NCI-H1092 (cell line): Measurements from ENCODE around the gene IFNA16.
A peak's percentile ranks its signal among the peaks of the same experiment; 100 is the strongest.
"Not testable (repeated sequence)": the region's sequence is repeated elsewhere in the genome, so short reads cannot be mapped to it uniquely, and the experiment has no call there.

Experiments used
- DNase-seq: peaks from one replicate; lab custom pipeline; 2025; lab: John Stamatoyannopoulos, UW

IFNA16 gene

GRCh38 chr9:21194867-21195776 is 22.0 kb downstream of the IFNA16 start:
- DNase-seq: peak; percentile 1

DNA sequence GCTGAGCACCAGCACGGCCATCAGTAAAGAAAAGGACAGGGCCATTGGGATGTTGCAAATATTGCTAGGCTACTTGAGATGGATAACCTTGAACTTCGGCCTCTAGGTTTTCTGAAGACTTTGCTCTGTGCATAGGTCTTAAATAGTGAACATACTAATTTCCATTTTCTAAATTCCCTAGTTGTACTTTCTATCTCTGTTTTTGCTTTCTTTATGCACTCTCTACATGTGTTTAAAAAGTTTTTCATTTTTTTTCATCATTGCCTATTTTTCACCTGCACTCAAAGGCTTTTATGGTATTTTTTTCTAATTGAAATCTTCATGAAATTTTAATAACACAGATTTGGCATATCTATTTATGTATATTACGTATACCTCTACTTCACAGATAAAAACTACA is 29.6 kb downstream of the IFNA16 start, which contains the start of gene IFNA4:
IFNA4 (minus strand) TSS at position 101 of the 400 bp plus-strand sequence; CDS start at position 45, 56 bp downstream.
- not testable (repeated sequence) for DNase-seq

GRCh38 chr9:21182810-21183736 is 34.0 kb downstream of the IFNA16 start:
- DNase-seq: not testable (repeated sequence)

GRCh38 chr9:21174671-21175070 is 42.4 kb downstream of the IFNA16 start:
- DNase-seq: no peak

DNA sequence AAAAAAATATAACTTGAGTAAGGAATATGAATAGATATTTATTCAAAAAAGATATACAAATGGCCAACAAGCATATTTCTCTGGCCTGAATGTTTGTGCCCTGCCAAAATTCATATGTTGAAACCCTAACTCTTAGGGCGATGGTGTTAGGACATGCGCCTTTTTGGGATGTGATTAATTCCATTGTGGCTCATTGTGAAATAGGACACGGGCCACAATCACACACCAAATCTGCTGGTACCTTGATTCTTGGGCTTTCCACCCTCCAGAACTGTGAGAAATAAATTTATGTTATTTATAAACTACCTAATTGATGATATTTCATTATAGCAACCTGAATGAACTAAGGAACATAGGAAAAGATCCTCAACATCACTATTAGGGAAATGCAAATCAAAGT is 45.0 kb downstream of the IFNA16 start:
- no peak for DNase-seq

DNA sequence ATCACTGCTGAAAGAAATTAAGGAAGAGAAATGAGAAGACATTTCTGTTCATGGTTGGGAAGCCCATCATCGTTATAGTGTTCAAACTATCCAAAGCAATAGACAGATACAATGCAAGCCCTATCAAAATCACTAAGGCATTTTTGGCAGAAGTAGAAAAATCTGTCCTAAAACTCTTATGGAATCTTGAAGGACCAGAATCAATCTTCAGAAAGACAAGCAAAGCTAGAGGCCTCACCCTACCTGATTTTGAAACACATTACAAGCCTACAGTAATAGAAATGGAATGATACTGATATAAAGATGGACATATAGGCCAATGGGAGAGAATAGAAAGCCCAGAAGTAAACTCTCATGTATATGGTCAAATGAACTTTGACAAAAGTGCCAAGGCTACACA is 45.8 kb downstream of the IFNA16 start:
- DNase-seq: no peak

GRCh38 chr9:21166560-21166959 is 50.6 kb downstream of the IFNA16 start, which contains the start of gene IFNA21:
IFNA21 (minus strand) TSS chr9:21166660; CDS start chr9:21166612, 48 bp downstream.
- DNase-seq: not testable (repeated sequence)
